ENCODE data around the gene DNAH10.

Gene DNAH10

GRCh38 chr12:123954647-123955350 is 192.7 kb downstream of the DNAH10 start:
- no peaks in the 10 kb centered on the region for H3K9me3 ChIP-seq (ENCODE audit: low read length)
- H3F3A ChIP-seq (ENCODE audit: insufficient read depth, low read length) = no peaks in the 10 kb centered on the region
- H2AFZ ChIP-seq (ENCODE audit: low read length) = no peak overlapping the region
- H3K9ac ChIP-seq (ENCODE audit: low read length) = no peak overlapping the region
- H3K27me3 ChIP-seq (ENCODE audit: insufficient read depth, low read length) = no peaks in the 10 kb centered on the region
- no peaks in the 10 kb centered on the region for H3K4me1 ChIP-seq (ENCODE audit: insufficient read depth, low read length, severe bottlenecking)
- H4K20me1 ChIP-seq (ENCODE audit: insufficient read depth, low read length) = no peaks in the 10 kb centered on the region
- no peaks in the 10 kb centered on the region for H3K36me3 ChIP-seq (ENCODE audit: insufficient read depth, low read length)
- H3K9me2 ChIP-seq (ENCODE audit: low read depth, low read length) = no peaks in the 10 kb centered on the region
- H3K4me3 ChIP-seq (ENCODE audit: low read depth, low read length, poor library complexity, severe bottlenecking) = no peak overlapping the region
- H3K79me2 ChIP-seq (ENCODE audit: insufficient read depth, low read length) = no peaks in the 10 kb centered on the region
- H3K4me2 ChIP-seq (ENCODE audit: low read length) = no peak overlapping the region
- TF ChIP-seq EZH2 (IDR thresholded peaks at IDR 0.05; ENCODE audit: borderline replicate concordance, low read length) (no peak), CTCF (IDR thresholded peaks at IDR 0.05; ENCODE audit: low read length) (no peak)
- no peak overlapping the region for H3K27ac ChIP-seq (ENCODE audit: low read depth, low read length, poor library complexity, severe bottlenecking)

- TF ChIP-seq EZH2 (IDR thresholded peaks at IDR 0.05; ENCODE audit: borderline replicate concordance, low read length) = no peak
- TF ChIP-seq CTCF (IDR thresholded peaks at IDR 0.05; ENCODE audit: low read length) = no peak
- no peaks in the 10 kb centered on the region for H3F3A ChIP-seq (ENCODE audit: insufficient read depth, low read length)
- no peak overlapping the region for H2AFZ ChIP-seq (ENCODE audit: low read length)
- H3K4me3 ChIP-seq (ENCODE audit: low read depth, low read length, poor library complexity, severe bottlenecking) = no peak overlapping the region
- H3K36me3 ChIP-seq (ENCODE audit: insufficient read depth, low read length) = no peaks in the 10 kb centered on the region
- H3K4me1 ChIP-seq (ENCODE audit: insufficient read depth, low read length, severe bottlenecking) = no peaks in the 10 kb centered on the region
- H3K9me3 ChIP-seq (ENCODE audit: low read length) = no peaks in the 10 kb centered on the region
- H3K27ac ChIP-seq (ENCODE audit: low read depth, low read length, poor library complexity, severe bottlenecking) = no peak overlapping the region
- H4K20me1 ChIP-seq (ENCODE audit: insufficient read depth, low read length) = no peaks in the 10 kb centered on the region
- H3K4me2 ChIP-seq (ENCODE audit: low read length) = no peak overlapping the region
- no peaks in the 10 kb centered on the region; the same call in 1 of the 2 replicates for H3K27me3 ChIP-seq (ENCODE audit: insufficient read depth, low read length)
- H3K79me2 ChIP-seq (ENCODE audit: insufficient read depth, low read length) = no peaks in the 10 kb centered on the region
- H3K9ac ChIP-seq (ENCODE audit: low read length) = no peak overlapping the region
- no peaks in the 10 kb centered on the region for H3K9me2 ChIP-seq (ENCODE audit: low read depth, low read length)
Observed at GRCh38 chr12:123956249-123956648, 194.1 kb downstream of the DNAH10 start.

GRCh38 chr12:123957196-123957595 is 195.1 kb downstream of the DNAH10 start:
- Histone ChIP-seq H3K9ac (ENCODE audit: low read length) (no peak overlapping the region), H3K4me3 (ENCODE audit: low read depth, low read length, poor library complexity, severe bottlenecking) (no peak overlapping the region), H3K4me2 (ENCODE audit: low read length) (no peak overlapping the region), H3K79me2 (ENCODE audit: insufficient read depth, low read length) (no peaks in the 10 kb centered on the region), H3K36me3 (ENCODE audit: insufficient read depth, low read length) (no peaks in the 10 kb centered on the region), H3K27ac (ENCODE audit: low read depth, low read length, poor library complexity, severe bottlenecking) (no peak overlapping the region), H3K4me1 (ENCODE audit: insufficient read depth, low read length, severe bottlenecking) (no peaks in the 10 kb centered on the region), H3K9me2 (ENCODE audit: low read depth, low read length) (no peaks in the 10 kb centered on the region), H3K9me3 (ENCODE audit: low read length) (no peaks in the 10 kb centered on the region), H3F3A (ENCODE audit: insufficient read depth, low read length) (no peaks in the 10 kb centered on the region), H3K27me3 (ENCODE audit: insufficient read depth, low read length) (no peaks in the 10 kb centered on the region; the same call in 1 of the 2 replicates), H2AFZ (ENCODE audit: low read length) (no peak overlapping the region), H4K20me1 (ENCODE audit: insufficient read depth, low read length) (no peaks in the 10 kb centered on the region)
- no peak for TF ChIP-seq CTCF (IDR thresholded peaks at IDR 0.05; ENCODE audit: low read length)
- no peak for TF ChIP-seq EZH2 (IDR thresholded peaks at IDR 0.05; ENCODE audit: borderline replicate concordance, low read length)
